ENCODE results near the gene C1orf21. TPM values are rescaled to one million over a fixed set of nuclear protein-coding genes. Genes with fewer than 3 reads are reported as not detected.

C1orf21 gene
- total and polyA plus RNA-seq, 2 of the 4 experiments (the other 2 are of a cell fraction) = 6.4 to 9.9 TPM

DNA sequence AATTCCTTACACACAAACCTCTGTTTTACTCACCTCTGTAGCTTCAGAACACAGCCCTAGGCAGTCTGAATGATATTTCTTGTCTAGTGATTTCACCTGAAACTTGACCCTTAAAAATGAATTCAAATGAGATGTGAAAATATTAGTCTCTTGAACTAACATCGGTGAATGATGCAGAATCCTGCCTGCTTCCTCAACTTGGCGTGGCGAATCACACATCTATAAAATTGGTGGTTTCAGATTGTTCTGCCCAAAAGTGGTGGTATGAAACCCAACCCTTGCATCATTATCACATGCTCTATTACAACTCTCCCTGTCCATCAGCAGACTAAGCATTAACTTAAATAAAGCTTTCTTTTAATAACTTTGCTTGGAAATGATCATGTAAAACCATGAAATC, 26.9 kb upstream of the C1orf21 start:
- no peak overlapping the region for H3K4me2 ChIP-seq (ENCODE audit: low read depth, low read length)
- ATAC-seq (ENCODE audit: low read depth) = no peak
- in situ Hi-C loops (cut with MboI; ENCODE audit: low sequenced_read_pairs) (loop anchor here (5.0 kb wide), 1 partner anchor 43 kb away; no protein-coding TSS in a partner anchor), intact Hi-C loops (cut with micrococcal nuclease) (no loop called here), dilution Hi-C loops (cut with HindIII; ENCODE audit: low sequenced_read_pairs, unreplicated experiment) (no loop called here)
- ChIA-PET CTCF (no interaction called here), POLR2A (ENCODE audit: unreplicated experiment) (no interaction called here)
- H3K4ac ChIP-seq (ENCODE audit: low read depth, low read length) = no peak overlapping the region
- no peak overlapping the region for H4K5ac ChIP-seq (ENCODE audit: low read depth, low read length)
- no peak overlapping the region for H4K8ac ChIP-seq (ENCODE audit: low read depth in 2 of 2, low read length in 2 of 2)
- H2AFZ ChIP-seq (replicated peaks; ENCODE audit: low read length, poor library complexity) = no peak overlapping the region
- H3K18ac ChIP-seq (ENCODE audit: low read depth, low read length) = no peak overlapping the region
- no peaks in the 10 kb centered on the region for H3K9me3 ChIP-seq (ENCODE audit: control insufficient read depth, insufficient read depth, low read length)
- H4K91ac ChIP-seq (ENCODE audit: insufficient read depth, low read depth, low read length) = no peak overlapping the region
- TF ChIP-seq POLR2A (IDR thresholded peaks at IDR 0.05; ENCODE audit: low read depth, low read length) (no peak), MAZ (IDR thresholded peaks at IDR 0.05; ENCODE audit: borderline replicate concordance, low read depth, low read length) (no peak), CEBPB (IDR thresholded peaks at IDR 0.05; ENCODE audit: low read depth, low read length) (no peak), SMC3 (IDR thresholded peaks at IDR 0.05; ENCODE audit: low read depth, low read length) (no peak), FOS (IDR thresholded peaks at IDR 0.05; ENCODE audit: low read depth, low read length) (no peak), MXI1 (IDR thresholded peaks at IDR 0.05; ENCODE audit: borderline replicate concordance, low read depth, low read length) (no peak), RFX5 (IDR thresholded peaks at IDR 0.05; ENCODE audit: low read depth, low read length) (no peak), MAFK (IDR thresholded peaks at IDR 0.05; ENCODE audit: low read depth, low read length) (no peak), RCOR1 (IDR thresholded peaks at IDR 0.05; ENCODE audit: insufficient replicate concordance, low read length) (no peak), NFE2L2 (IDR thresholded peaks at IDR 0.05; ENCODE audit: low read depth, low read length) (no peak), BHLHE40 (IDR thresholded peaks at IDR 0.05; ENCODE audit: low read depth, low read length) (no peak), CHD1 (IDR thresholded peaks at IDR 0.05; ENCODE audit: low read depth, low read length) (no peak), RAD21 (IDR thresholded peaks at IDR 0.05; ENCODE audit: low read length) (no peak)
- TF ChIP-seq, protein P1, sequence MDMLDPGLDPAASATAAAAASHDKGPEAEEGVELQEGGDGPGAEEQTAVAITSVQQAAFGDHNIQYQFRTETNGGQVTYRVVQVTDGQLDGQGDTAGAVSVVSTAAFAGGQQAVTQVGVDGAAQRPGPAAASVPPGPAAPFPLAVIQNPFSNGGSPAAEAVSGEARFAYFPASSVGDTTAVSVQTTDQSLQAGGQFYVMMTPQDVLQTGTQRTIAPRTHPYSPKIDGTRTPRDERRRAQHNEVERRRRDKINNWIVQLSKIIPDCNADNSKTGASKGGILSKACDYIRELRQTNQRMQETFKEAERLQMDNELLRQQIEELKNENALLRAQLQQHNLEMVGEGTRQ (IDR thresholded peaks at IDR 0.05; ENCODE audit: low read depth, low read length) = no peak
- TF ChIP-seq, protein P2, sequence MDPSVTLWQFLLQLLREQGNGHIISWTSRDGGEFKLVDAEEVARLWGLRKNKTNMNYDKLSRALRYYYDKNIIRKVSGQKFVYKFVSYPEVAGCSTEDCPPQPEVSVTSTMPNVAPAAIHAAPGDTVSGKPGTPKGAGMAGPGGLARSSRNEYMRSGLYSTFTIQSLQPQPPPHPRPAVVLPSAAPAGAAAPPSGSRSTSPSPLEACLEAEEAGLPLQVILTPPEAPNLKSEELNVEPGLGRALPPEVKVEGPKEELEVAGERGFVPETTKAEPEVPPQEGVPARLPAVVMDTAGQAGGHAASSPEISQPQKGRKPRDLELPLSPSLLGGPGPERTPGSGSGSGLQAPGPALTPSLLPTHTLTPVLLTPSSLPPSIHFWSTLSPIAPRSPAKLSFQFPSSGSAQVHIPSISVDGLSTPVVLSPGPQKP (IDR thresholded peaks at IDR 0.05; ENCODE audit: borderline replicate concordance, low read depth, low read length) = no peak
- H3K27ac ChIP-seq (ENCODE audit: insufficient read depth, low read length) = no peak overlapping the region
- peaks cover 11% of the 10 kb centered on the region for H3K27me3 ChIP-seq (ENCODE audit: control insufficient read depth, insufficient read depth, low read length)
- DNase-seq = no peak
- no peak overlapping the region for H2BK120ac ChIP-seq (ENCODE audit: low read depth, low read length)
- no peak overlapping the region for H3K56ac ChIP-seq (ENCODE audit: extremely low read depth, insufficient read depth, low read length)
- H3K14ac ChIP-seq (replicated peaks; ENCODE audit: low read depth, low read length) = no peak overlapping the region
- no peak overlapping the region for H2BK20ac ChIP-seq (ENCODE audit: low read depth, low read length)
- H3K4me3 ChIP-seq (ENCODE audit: insufficient read depth, low read depth, low read length) = no peak overlapping the region
- no CpG with 5 or more reads among the region's 3 CpGs for WGBS, 2 experiments (ENCODE audit: extremely low coverage in 2 of 2, insufficient read length in 1 of 2)
- no peak overlapping the region for H3K9ac ChIP-seq (ENCODE audit: low read depth, low read length)
- no peaks in the 10 kb centered on the region for H3K9me1 ChIP-seq (ENCODE audit: insufficient read depth, low read length)
- no peak overlapping the region for H2AK5ac ChIP-seq (ENCODE audit: low read depth, low read length)
- no peak overlapping the region for H2BK5ac ChIP-seq (ENCODE audit: low read depth, low read length, poor library complexity, severe bottlenecking)
- no TSS peak for BruUV-seq (replicated peaks)
- no peak overlapping the region for H2BK15ac ChIP-seq (ENCODE audit: low read depth, low read length)
- peaks cover 2% of the 10 kb centered on the region; the same call in 1 of the 2 replicates for H3K4me1 ChIP-seq (ENCODE audit: control insufficient read depth, insufficient read depth, low read length)
- no peak overlapping the region for H3K23ac ChIP-seq (ENCODE audit: low read depth, low read length)
- no peaks in the 10 kb centered on the region for H4K20me1 ChIP-seq (ENCODE audit: insufficient read depth, low read length)
- no peaks in the 10 kb centered on the region for H3K36me3 ChIP-seq (ENCODE audit: control insufficient read depth, insufficient read depth, low read length)
- no peak overlapping the region for H2AK9ac ChIP-seq (replicated peaks; ENCODE audit: low read depth, low read length, poor library complexity)
- H3K79me1 ChIP-seq (ENCODE audit: low read depth in 1 of 2, low read length in 2 of 2) = no peaks in the 10 kb centered on the region
